H1 (cell line): ENCODE measurements around the gene LTB. TPM values are rescaled to one million over a fixed set of nuclear protein-coding genes. Genes with fewer than 3 reads are reported as not detected.

Source experiments
- CTCF ChIA-PET: fragments of 300-600 bp; sonication (Branson Sonifier 250); formaldehyde crosslinking; loops from one replicate; lab custom pipeline; 2021; ENCODE audit not compliant: partially characterized antibody; lab: Charles Lee
- POLR2A ChIA-PET: fragments of 300-600 bp; sonication (Branson Sonifier 250); formaldehyde crosslinking; loops from one replicate; lab custom pipeline; 2021; ENCODE audit warnings: inconsistent platforms; ENCODE audit not compliant: partially characterized antibody; lab: Charles Lee
- DNase-seq, 2 experiments: peaks; one replicate each; pipeline versions ENCODE4 v3.0.0 to v3.0.0-alpha.2; 2010 to 2022; ENCODE audit warnings: low spot score in 2 of 2, low read depth in 1 of 2, mixed read lengths in 1 of 2
- FAIRE-seq: peaks from 2 replicates; lab custom pipeline; 2011; peaks lifted over from hg19 to GRCh38; lab: Jason Lieb, UNC
- H2AFZ ChIP-seq: 2 replicates; pipeline ENCODE4 v1.8.1; 2012; ENCODE audit warnings: low read length, inconsistent platforms
- H2AK5ac ChIP-seq: 2 replicates; pipeline ENCODE4 v1.6.1; 2013; ENCODE audit warnings: low read depth, low read length
- H2BK120ac ChIP-seq: replicated peaks from 2 replicates; pipeline ENCODE3; 2013; ENCODE audit warnings: low read depth, low read length, inconsistent platforms
- H2BK12ac ChIP-seq: 2 replicates; pipeline ENCODE4 v1.6.1; 2013; ENCODE audit warnings: low read depth, low read length
- H2BK15ac ChIP-seq: 2 replicates; pipeline ENCODE4 v1.6.1; 2013; ENCODE audit warnings: low read length
- H2BK20ac ChIP-seq: 2 replicates; pipeline ENCODE4 v1.6.1; 2013; ENCODE audit warnings: low read length
- H2BK5ac ChIP-seq: 2 replicates; pipeline ENCODE4 v1.6.1; 2013; ENCODE audit warnings: low read depth, low read length
- H3K14ac ChIP-seq: 2 replicates; pipeline ENCODE4 v1.6.1; 2013; ENCODE audit warnings: inconsistent platforms; ENCODE audit not compliant: insufficient read length
- H3K18ac ChIP-seq: 2 replicates; pipeline ENCODE4 v1.6.1; 2013; ENCODE audit warnings: low read length; ENCODE audit errors: extremely low read depth
- H3K23ac ChIP-seq: 2 replicates; pipeline ENCODE4 v1.6.1; 2013; ENCODE audit warnings: inconsistent platforms; ENCODE audit not compliant: insufficient read length
- H3K23me2 ChIP-seq: 2 replicates; pipeline ENCODE4 v1.6.1; 2013; ENCODE audit warnings: low read depth, low read length
- H3K27ac ChIP-seq: 2 replicates; pipeline ENCODE4 v1.6.1; 2011; ENCODE audit warnings: low read depth, low read length, inconsistent platforms
- H3K27me3 ChIP-seq, 4 experiments: replicated peaks in 1 of 4; 1 replicate in 1 of 4; 2 replicates in 3 of 4; pipeline versions ENCODE4 v1.6.1 to v1.8.1; 2011 to 2013; ENCODE audit warnings: low read length in 3 of 4, mild to moderate bottlenecking in 3 of 4, inconsistent platforms in 2 of 4, mixed read lengths in 2 of 4, moderate library complexity in 1 of 4; ENCODE audit not compliant: control insufficient read depth in 3 of 4, insufficient read depth in 3 of 4; ENCODE audit errors: extremely low read depth in 1 of 4
- H3K36me3 ChIP-seq, 4 experiments: 2 replicates each; pipeline versions ENCODE4 v1.6.1 to v1.8.1; 2011 to 2013; ENCODE audit warnings: mild to moderate bottlenecking in 4 of 4, low read length in 3 of 4, moderate library complexity in 2 of 4, control low read depth in 1 of 4, inconsistent platforms in 1 of 4; ENCODE audit not compliant: insufficient read depth in 4 of 4, control insufficient read depth in 2 of 4
- H3K4ac ChIP-seq: replicated peaks from 2 replicates; pipeline ENCODE3; 2013; ENCODE audit warnings: low read length, low read depth, mixed read lengths, inconsistent platforms; ENCODE audit not compliant: insufficient read length
- H3K4me1 ChIP-seq, 4 experiments: replicated peaks in 1 of 4; 1 replicate in 1 of 4; 2 replicates in 3 of 4; pipeline versions ENCODE4 v1.6.1 to v1.8.1; 2011 to 2013; ENCODE audit warnings: low read length in 3 of 4, inconsistent platforms in 2 of 4, mixed read lengths in 1 of 4; ENCODE audit not compliant: insufficient read depth in 4 of 4, control insufficient read depth in 3 of 4
- H3K4me2 ChIP-seq, 2 experiments: 2 replicates each; pipeline versions ENCODE4 v1.6.1 to v1.8.1; 2011 to 2013; ENCODE audit warnings: low read depth in 2 of 2, low read length in 2 of 2, control low read depth in 1 of 2, inconsistent platforms in 1 of 2, mild to moderate bottlenecking in 1 of 2; ENCODE audit not compliant: insufficient read depth in 1 of 2
- H3K4me3 ChIP-seq, 4 experiments: fragments of 200-600, 300-600 bp in 1 of 4; sonication (generic), shearing (Covaris generic), sonication (Bioruptor Twin) in 1 of 4; 2 replicates each; pipeline versions ENCODE4 v1.5.1 to v1.8.1; 2011 to 2016; ENCODE audit warnings: low read length in 4 of 4, low read depth in 3 of 4, control low read depth in 2 of 4, inconsistent platforms in 2 of 4, mild to moderate bottlenecking in 2 of 4, mixed read lengths in 1 of 4, moderate library complexity in 1 of 4; ENCODE audit not compliant: insufficient read depth in 2 of 4; ENCODE audit errors: extremely low read depth in 1 of 4
- H3K56ac ChIP-seq: replicated peaks from 2 replicates; pipeline ENCODE3; 2013; ENCODE audit warnings: low read depth, mild to moderate bottlenecking, mixed read lengths, low read length, inconsistent platforms; ENCODE audit not compliant: insufficient read length
- H3K79me1 ChIP-seq: 2 replicates; pipeline ENCODE4 v1.6.1; 2013; ENCODE audit warnings: low read depth, low read length, control low read depth
- H3K79me2 ChIP-seq, 2 experiments: 2 replicates each; pipeline versions ENCODE4 v1.6.1 to v1.8.1; 2012 to 2013; ENCODE audit warnings: low read length in 2 of 2, mild to moderate bottlenecking in 2 of 2, inconsistent platforms in 1 of 2; ENCODE audit not compliant: insufficient read depth in 2 of 2, control insufficient read depth in 1 of 2
- H3K9ac ChIP-seq, 4 experiments: replicated peaks in 1 of 4; 1 replicate in 1 of 4; 2 replicates in 3 of 4; pipeline versions ENCODE4 v1.6.1 to v1.8.1; 2011 to 2013; ENCODE audit warnings: low read depth in 3 of 4, low read length in 3 of 4, control low read depth in 2 of 4, mild to moderate bottlenecking in 2 of 4, moderate library complexity in 2 of 4, inconsistent platforms in 1 of 4; ENCODE audit errors: extremely low read depth in 1 of 4
- H3K9me3 ChIP-seq, 2 experiments: 2 replicates each; pipeline versions ENCODE4 v1.6.1 to v1.8.1; 2012 to 2013; ENCODE audit warnings: mild to moderate bottlenecking in 2 of 2, moderate library complexity in 2 of 2, control low read depth in 1 of 2, inconsistent platforms in 1 of 2, low read depth in 1 of 2, low read length in 1 of 2, mixed read lengths in 1 of 2; ENCODE audit not compliant: insufficient read depth in 2 of 2
- H4K20me1 ChIP-seq, 2 experiments: replicated peaks in 1 of 2; 2 replicates each; pipeline versions ENCODE3 to v1.8.1; 2011 to 2013; ENCODE audit warnings: inconsistent platforms in 2 of 2, low read length in 2 of 2, mild to moderate bottlenecking in 1 of 2; ENCODE audit not compliant: insufficient read depth in 2 of 2, control insufficient read depth in 1 of 2
- H4K5ac ChIP-seq: 2 replicates; pipeline ENCODE4 v1.6.1; 2013; ENCODE audit warnings: low read length, low read depth, mixed read lengths, inconsistent platforms; ENCODE audit not compliant: insufficient read length
- H4K8ac ChIP-seq: 2 replicates; pipeline ENCODE4 v1.8.0; 2013; ENCODE audit warnings: mild to moderate bottlenecking, moderate library complexity, low read length, inconsistent platforms; ENCODE audit not compliant: insufficient read depth; ENCODE audit errors: extremely low read depth
- H4K91ac ChIP-seq: replicated peaks from 2 replicates; pipeline ENCODE3; 2013; ENCODE audit warnings: low read length, mixed read lengths, inconsistent platforms; ENCODE audit not compliant: insufficient read length
- BACH1 ChIP-seq: IDR thresholded peaks from 2 replicates; pipeline ENCODE4 v1.6.1; 2012; ENCODE audit warnings: low read length, improper control_type of control experiment
- BCL11A ChIP-seq, 2 experiments: IDR thresholded peaks; one replicate each; pipeline ENCODE4 v1.6.1; 2011; ENCODE audit warnings: low read depth in 2 of 2, low read length in 2 of 2, mild to moderate bottlenecking in 2 of 2
- NRF1 ChIP-seq: IDR thresholded peaks from 2 replicates; pipeline ENCODE4 v1.6.1; 2011; ENCODE audit warnings: mild to moderate bottlenecking, low read depth, low read length, improper control_type of control experiment
- PHF8 ChIP-seq: fragments of 200-600 bp; sonication (generic); conservative IDR thresholded peaks from 2 replicates; pipeline ENCODE4 v1.7.1; 2012; ENCODE audit warnings: low read depth, mild to moderate bottlenecking, inconsistent platforms, low read length, moderate library complexity
- RBBP5 ChIP-seq: IDR thresholded peaks from 2 replicates; pipeline ENCODE4 v1.7.1; 2012; ENCODE audit warnings: low read depth, mild to moderate bottlenecking, inconsistent platforms, low read length, moderate library complexity, borderline replicate concordance
- SP2 ChIP-seq: IDR thresholded peaks from 2 replicates; pipeline ENCODE4 v1.6.1; 2012; ENCODE audit warnings: mild to moderate bottlenecking, low read length, inconsistent platforms
- YY1 ChIP-seq: IDR thresholded peaks from 2 replicates; pipeline ENCODE4 v1.6.1; 2011; ENCODE audit warnings: low read depth, mild to moderate bottlenecking, low read length
- WGBS, 2 experiments: shearing (Covaris generic) in 1 of 2; methylation state at CpG; one replicate each; pipeline versions ENCODE4 v1.1.6 to v1.1.7; 2013 to 2015; ENCODE audit warnings: low lambda C conversion rate in 2 of 2, mixed read lengths in 2 of 2, inconsistent platforms in 1 of 2, low coverage in 1 of 2, missing lambda C conversion rate in 1 of 2; ENCODE audit not compliant: insufficient replicate concordance in 2 of 2, insufficient coverage in 1 of 2, insufficient read length in 1 of 2; ENCODE audit errors: extremely low coverage in 1 of 2, missing lambda C conversion rate in 1 of 2; 5-methylcytosine and 5-hydroxymethylcytosine counted together
- polyA plus RNA-seq, 7 experiments: library from polyadenylated mRNA; depleted of rRNA in 3 of 7; stranded (reverse) in 5 of 7; unstranded in 2 of 7; fragments of >200 nt in 5 of 7; fragments of 200-250 nt in 2 of 7; gene quantifications; 1 replicate in 5 of 7; 2 replicates in 1 of 7; 4 replicates in 1 of 7; pipeline versions ENCODE4 v1.2.1 to v1.2.3, GENCODE V29; 2011 to 2013; ENCODE audit warnings: missing spikeins in 2 of 7, mixed read lengths in 2 of 7
- total RNA-seq: library from RNA; stranded (reverse); fragmentation: NEBNext Ultra II Directional; extraction: Animal tissue kit (Norgen Biotek cat#: 25700); gene quantifications from 2 replicates; pipeline ENCODE4 v1.2.1, GENCODE V29; 2021
- TF ChIP-seq, protein P1 (sequence below), 3 experiments: IDR thresholded peaks; 1 replicate in 2 of 3; 2 replicates in 1 of 3; pipeline versions ENCODE4 v1.5.1 to v1.6.1; 2011; ENCODE audit warnings: low read length in 3 of 3, mild to moderate bottlenecking in 3 of 3, inconsistent platforms in 2 of 3, low read depth in 1 of 3, moderate library complexity in 1 of 3; ENCODE audit not compliant: insufficient read depth in 1 of 3; ENCODE audit errors: control extremely low read depth in 1 of 3

LTB gene
- total and polyA plus RNA-seq, 2 of the 8 experiments (the other 6 are each of a cell fraction or from before 2014, with no cell fraction given) = 0.43 to 0.47 TPM

DNA sequence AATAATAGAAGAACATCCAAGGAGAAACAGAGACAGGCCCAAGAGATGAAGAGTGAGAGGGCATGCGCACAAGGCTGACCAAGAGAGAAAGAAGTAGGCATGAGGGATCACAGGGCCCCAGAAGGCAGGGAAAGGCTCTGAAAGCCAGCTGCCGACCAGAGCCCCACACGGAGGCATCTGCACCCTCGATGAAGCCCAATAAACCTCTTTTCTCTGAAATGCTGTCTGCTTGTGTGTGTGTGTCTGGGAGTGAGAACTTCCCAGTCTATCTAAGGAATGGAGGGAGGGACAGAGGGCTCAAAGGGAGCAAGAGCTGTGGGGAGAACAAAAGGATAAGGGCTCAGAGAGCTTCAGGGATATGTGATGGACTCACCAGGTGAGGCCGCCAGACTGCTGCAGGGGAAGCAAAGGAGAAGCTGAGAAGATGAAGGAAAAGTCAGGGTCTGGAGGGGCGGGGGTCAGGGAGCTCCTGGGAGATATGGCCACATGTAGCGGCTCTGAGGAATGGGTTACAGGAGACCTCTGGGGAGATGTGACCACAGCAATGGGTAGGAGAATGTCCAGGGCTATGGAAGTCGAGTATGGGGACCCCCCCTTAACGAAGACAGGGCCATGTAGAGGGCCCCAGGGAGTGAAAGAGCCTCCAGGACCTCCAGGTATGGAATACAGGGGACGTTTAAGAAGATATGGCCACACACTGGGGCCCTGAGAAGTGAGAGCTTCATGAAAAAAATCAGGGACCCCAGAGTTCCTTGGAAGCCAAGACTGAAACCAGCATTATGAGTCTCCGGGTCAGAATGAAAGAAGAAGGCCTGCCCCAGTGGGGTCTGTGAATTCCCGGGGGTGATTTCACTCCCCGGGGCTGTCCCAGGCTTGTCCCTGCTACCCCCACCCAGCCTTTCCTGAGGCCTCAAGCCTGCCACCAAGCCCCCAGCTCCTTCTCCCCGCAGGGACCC is 7.8 kb downstream of the LTB start:
- H3K23ac ChIP-seq = no peak overlapping the region
- H4K5ac ChIP-seq = no peak overlapping the region
- 0 out of 2 replicates have a peak overlapping the region, but pooled peaks have one; percentile 7 for H4K8ac ChIP-seq
- FAIRE-seq = no peak
- H2AFZ ChIP-seq = no peak overlapping the region
- H4K20me1 ChIP-seq = no peaks in the 10 kb centered on the region
- no peaks in the 10 kb centered on the region for H3K9me3 ChIP-seq
- H4K91ac ChIP-seq = no peak overlapping the region
- no peak overlapping the region for H2BK120ac ChIP-seq
- H3K14ac ChIP-seq = no peak overlapping the region
- H3K18ac ChIP-seq = no peak overlapping the region
- no peaks in the 10 kb centered on the region for H3K79me1 ChIP-seq
- H2BK15ac ChIP-seq = no peak overlapping the region
- POLR2A ChIA-PET = interaction anchor here (0.8 to 12.2 kb wide), 14 partner anchors 9 to 285 kb away, joined by 3 to 110 read pairs (median 4); partner anchors contain the start of genes ATP6V1G2, DDX39B, GPANK1 and PRRC2A
- H3K4ac ChIP-seq = no peak overlapping the region
- 0 out of 2 replicates have a peak overlapping the region, but pooled peaks have one; percentile 27 for H2BK12ac ChIP-seq
- H3K23me2 ChIP-seq = no peaks in the 10 kb centered on the region; the same call in 1 of the 2 replicates
- no peak overlapping the region for H3K4me2 ChIP-seq
- H3K4me1 ChIP-seq = no peaks in the 10 kb centered on the region; a peak in 1 of 7 replicates
- H2BK20ac ChIP-seq = peak overlapping the region; percentile 86; the same call in 1 of the 2 replicates
- no peaks in the 10 kb centered on the region for H3K27me3 ChIP-seq
- H2BK5ac ChIP-seq = no peak overlapping the region
- no peak overlapping the region for H3K9ac ChIP-seq
- no peak overlapping the region for H3K4me3 ChIP-seq
- no peak overlapping the region for H3K27ac ChIP-seq
- H3K56ac ChIP-seq = no peak overlapping the region
- DNase-seq = no peak
- no peaks in the 10 kb centered on the region for H3K36me3 ChIP-seq
- CTCF ChIA-PET = interaction anchor here (0.6 to 19.2 kb wide), 10 partner anchors 10 to 155 kb away, joined by 3 to 640 read pairs (median 4); partner anchors contain the start of genes ATP6V1G2, GPANK1, LST1 and LTB
- no peaks in the 10 kb centered on the region for H3K79me2 ChIP-seq
- H2AK5ac ChIP-seq = no peak overlapping the region
- 80% methylated on average over 14 of the region's 14 CpGs; no CpG with 5 or more reads in 1 of the 2 experiments for WGBS, 2 experiments
- TF ChIP-seq, protein P1, sequence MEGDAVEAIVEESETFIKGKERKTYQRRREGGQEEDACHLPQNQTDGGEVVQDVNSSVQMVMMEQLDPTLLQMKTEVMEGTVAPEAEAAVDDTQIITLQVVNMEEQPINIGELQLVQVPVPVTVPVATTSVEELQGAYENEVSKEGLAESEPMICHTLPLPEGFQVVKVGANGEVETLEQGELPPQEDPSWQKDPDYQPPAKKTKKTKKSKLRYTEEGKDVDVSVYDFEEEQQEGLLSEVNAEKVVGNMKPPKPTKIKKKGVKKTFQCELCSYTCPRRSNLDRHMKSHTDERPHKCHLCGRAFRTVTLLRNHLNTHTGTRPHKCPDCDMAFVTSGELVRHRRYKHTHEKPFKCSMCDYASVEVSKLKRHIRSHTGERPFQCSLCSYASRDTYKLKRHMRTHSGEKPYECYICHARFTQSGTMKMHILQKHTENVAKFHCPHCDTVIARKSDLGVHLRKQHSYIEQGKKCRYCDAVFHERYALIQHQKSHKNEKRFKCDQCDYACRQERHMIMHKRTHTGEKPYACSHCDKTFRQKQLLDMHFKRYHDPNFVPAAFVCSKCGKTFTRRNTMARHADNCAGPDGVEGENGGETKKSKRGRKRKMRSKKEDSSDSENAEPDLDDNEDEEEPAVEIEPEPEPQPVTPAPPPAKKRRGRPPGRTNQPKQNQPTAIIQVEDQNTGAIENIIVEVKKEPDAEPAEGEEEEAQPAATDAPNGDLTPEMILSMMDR (IDR thresholded peaks at IDR 0.05; ENCODE audit: control extremely low read depth in 1 of 3, insufficient read depth in 1 of 3, low read depth in 1 of 3, low read length in 3 of 3) = peak in 2 of 3 experiments; percentile 25 to 34; a peak in 2 of 4 replicates
- TF ChIP-seq NRF1 (no peak), BACH1 (no peak), YY1 (no peak), BCL11A (IDR thresholded peaks at IDR 0.05; ENCODE audit: low read depth in 2 of 2, low read length in 2 of 2) (no peak), RBBP5 (no peak), PHF8 (no peak), SP2 (no peak)
